Esophagus squamous epithelium (tissue), 4 donors: ENCODE measurements around the gene GPC6.

Experiments used
- POLR2A ChIP-seq, 4 donors: fragments of 450-650 bp; IDR thresholded peaks; one replicate each; pipeline ENCODE4 v1.6.1; 2017; ENCODE audit warnings: antibody characterized with exemption in 4 of 4, mild to moderate bottlenecking in 4 of 4, moderate library complexity in 3 of 4
- TF ChIP-seq, protein P1 (sequence below), 6 experiments: fragments of 450-650 bp in 4 of 6; fragments of 200-600 bp in 2 of 6; sonication (generic) in 2 of 6; IDR thresholded peaks; one replicate each; pipeline ENCODE4 v1.5.1; 2016 to 2019; ENCODE audit warnings: antibody characterized with exemption in 6 of 6, mild to moderate bottlenecking in 4 of 6, moderate library complexity in 4 of 6

DNA sequence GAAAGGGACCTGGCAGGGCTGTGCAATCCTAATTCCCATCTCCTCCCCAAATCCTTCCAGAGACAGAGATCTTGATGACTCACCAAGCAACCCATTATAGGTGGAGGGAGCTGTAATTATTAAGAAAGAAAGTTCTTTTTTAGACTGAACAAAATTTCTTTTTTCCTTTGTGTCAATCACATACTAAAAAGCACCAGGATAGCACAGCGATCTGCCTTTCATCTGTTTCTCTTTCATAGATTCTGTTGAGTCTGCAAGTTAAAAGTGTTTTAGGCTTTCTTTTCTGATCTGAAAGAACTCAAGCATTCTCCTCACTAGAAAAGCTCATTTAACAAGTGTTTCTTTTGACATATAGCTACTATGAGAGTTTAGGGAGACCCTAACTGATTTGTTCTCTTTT lies 1030.1 kb downstream of the GPC6 start:
- TF ChIP-seq POLR2A (IDR thresholded peaks at IDR 0.05): no peak
- TF ChIP-seq, protein P1, sequence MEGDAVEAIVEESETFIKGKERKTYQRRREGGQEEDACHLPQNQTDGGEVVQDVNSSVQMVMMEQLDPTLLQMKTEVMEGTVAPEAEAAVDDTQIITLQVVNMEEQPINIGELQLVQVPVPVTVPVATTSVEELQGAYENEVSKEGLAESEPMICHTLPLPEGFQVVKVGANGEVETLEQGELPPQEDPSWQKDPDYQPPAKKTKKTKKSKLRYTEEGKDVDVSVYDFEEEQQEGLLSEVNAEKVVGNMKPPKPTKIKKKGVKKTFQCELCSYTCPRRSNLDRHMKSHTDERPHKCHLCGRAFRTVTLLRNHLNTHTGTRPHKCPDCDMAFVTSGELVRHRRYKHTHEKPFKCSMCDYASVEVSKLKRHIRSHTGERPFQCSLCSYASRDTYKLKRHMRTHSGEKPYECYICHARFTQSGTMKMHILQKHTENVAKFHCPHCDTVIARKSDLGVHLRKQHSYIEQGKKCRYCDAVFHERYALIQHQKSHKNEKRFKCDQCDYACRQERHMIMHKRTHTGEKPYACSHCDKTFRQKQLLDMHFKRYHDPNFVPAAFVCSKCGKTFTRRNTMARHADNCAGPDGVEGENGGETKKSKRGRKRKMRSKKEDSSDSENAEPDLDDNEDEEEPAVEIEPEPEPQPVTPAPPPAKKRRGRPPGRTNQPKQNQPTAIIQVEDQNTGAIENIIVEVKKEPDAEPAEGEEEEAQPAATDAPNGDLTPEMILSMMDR (IDR thresholded peaks at IDR 0.05): no peak
